SH-SY5Y (cell line): ENCODE measurements around the gene CTNNA3.

Source experiments
- GATA2 ChIP-seq: IDR thresholded peaks from 2 replicates; pipeline ENCODE4 v1.6.1; 2011; ENCODE audit warnings: mild to moderate bottlenecking, low read depth, low read length
- GATA3 ChIP-seq: IDR thresholded peaks from 2 replicates; pipeline ENCODE4 v1.6.1; 2011; ENCODE audit warnings: low read depth, mild to moderate bottlenecking, low read length, moderate library complexity

CTNNA3 gene

DNA sequence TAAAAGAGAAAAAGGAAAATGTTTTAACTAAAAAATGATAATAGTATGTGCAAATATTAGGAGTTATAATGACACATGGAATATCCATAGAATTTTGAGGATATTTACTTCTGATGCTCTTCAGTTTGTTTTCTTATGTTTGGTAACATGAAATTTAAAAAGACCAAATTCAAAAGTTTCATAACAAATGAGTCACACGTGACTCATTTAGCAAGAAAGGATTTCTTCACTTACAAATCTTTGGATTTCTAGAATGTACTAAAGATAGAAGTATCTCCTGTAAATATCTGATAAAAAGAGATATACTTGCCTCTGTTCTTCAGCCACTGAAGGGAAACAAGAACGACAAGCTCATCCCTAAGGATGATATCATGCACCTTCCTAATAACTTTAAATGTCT lies 1544.6 kb downstream of the CTNNA3 start:
- TF ChIP-seq GATA2 (no peak), GATA3 (no peak)

DNA sequence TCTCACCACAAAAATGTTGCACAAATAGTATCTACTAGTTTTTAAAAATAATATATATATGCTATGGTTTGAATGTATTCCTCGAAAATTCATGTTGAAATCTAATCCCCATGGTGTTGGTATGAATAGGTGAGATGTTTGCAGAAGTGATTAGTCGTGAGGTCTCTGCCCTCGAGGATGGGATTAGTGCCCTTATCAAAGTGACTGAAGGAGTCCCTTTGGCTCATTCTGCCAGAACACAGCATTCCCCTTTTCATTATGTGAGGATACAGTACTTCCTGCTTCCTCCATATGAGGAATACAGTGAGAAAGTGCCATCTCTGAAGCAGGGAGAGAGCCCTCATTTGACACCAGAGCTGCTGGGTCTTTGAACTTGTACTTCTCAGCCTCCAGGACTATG lies 1547.7 kb downstream of the CTNNA3 start:
- no peak for TF ChIP-seq GATA2
- no peak for TF ChIP-seq GATA3

DNA sequence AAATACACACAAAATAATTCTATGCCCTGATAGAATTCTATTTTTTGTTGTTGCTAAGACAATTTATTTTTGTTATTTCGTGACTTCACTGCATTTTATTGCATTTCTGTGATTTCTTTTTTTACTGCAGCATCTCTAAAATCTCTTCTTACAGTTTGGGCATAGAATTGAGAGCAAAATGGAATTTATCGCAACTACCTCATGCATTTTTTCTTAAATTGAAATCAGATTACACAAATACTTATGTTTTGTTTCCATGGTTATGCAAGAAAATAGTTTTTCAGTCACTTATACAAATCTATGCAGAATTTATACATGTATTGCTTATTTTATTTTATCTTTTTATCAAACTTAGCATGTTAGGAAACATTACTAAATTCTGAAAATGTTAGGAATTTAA lies 1552.0 kb downstream of the CTNNA3 start:
- TF ChIP-seq GATA2, result no peak
- TF ChIP-seq GATA3, result no peak

DNA sequence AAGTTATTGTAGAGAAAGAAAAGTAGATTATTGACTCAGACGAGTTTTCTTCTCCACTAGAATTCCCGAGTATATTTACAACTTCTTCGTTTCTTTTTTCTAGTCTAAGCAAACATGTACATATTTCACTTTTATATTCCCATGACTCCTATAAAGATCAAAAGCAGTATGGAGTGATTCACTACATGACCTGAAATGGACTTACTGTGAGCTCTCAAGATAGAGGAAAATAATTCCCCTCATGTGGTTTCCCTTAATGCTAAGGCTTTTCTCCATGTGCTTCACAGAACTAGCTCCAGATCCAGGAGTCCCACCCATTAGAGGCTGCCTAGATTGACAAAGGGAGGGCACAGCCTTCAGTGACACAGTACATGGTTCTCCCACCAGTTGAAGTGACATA lies 1593.2 kb downstream of the CTNNA3 start:
- no peak for TF ChIP-seq GATA3
- TF ChIP-seq GATA2, result no peak

DNA sequence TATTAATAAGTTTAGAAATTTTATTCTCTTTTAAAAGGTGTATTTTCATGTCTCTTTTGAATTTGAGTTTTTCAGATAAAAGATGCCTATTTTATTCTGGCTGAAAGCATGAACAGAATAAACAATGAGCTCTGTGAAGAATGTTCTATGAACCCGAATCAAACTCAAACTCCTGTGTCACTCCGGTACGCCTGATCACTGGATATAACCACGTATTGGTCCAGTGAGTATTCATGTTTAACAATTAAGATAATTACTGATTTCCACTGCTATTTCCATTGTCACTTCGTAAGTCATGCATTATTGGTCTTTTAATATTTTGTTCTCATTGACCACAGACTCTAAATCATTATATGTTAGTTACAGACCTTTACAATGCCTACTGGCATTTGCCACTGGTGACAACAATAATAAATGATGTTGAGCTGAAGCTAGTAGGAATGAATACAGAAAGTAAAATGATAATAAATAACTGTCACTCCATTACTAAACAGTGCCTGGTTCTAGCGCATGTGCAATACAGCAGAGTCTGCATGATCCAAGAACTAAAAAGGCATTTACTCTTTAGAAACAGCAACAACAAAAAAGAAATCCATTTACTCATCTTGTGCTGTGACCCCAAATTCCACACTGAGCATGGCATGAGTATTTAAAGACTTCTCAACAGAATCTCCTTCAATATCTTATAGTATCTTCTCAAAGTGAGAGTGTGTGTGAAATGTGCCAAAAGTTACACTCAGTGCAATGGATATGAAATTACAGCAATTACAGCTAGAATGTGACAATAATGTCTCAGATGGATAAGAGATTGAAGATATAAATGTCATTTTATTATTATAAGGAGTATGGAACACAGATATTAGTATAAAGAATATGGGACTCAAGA lies 1597.2 kb downstream of the CTNNA3 start:
- no peak for TF ChIP-seq GATA2
- no peak for TF ChIP-seq GATA3

DNA sequence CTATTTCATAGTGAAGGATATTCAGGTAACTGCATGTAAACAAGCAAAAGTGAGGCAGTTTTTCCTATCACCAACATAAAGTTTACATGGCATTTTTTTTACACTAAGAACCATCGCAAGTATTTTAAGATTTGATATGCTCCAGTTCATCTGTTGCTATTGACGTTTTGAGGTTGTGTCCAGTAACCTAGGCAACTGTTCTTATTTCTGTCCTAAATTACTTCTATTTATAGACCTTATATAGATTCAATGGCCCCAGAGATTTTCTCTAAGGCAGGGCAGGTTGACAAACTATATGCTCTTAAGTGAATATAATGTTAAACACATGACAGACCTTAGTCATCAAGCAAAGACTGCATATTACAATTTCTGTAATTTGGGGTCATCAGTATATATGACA lies 1600.4 kb downstream of the CTNNA3 start:
- TF ChIP-seq GATA3 (no peak), GATA2 (no peak)

DNA sequence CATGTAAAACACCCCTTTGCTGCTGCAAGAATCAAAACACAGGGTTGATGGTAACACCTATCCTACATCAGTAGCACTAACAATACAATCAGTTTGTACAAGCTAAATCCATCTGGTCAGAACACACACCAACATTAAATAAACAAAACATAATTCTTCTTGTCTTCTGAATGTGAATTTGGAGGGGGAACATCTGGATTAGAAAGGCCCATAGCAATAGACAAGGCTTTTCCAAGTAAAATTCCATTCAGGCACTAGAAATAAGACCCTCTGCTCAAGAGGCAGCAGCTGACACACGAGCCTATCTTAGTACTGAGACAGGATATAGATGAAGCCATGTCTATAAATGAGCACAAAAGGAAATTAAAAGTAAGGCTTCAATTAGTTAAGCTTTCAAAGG lies 1610.1 kb downstream of the CTNNA3 start:
- no peak for TF ChIP-seq GATA3
- no peak for TF ChIP-seq GATA2

DNA sequence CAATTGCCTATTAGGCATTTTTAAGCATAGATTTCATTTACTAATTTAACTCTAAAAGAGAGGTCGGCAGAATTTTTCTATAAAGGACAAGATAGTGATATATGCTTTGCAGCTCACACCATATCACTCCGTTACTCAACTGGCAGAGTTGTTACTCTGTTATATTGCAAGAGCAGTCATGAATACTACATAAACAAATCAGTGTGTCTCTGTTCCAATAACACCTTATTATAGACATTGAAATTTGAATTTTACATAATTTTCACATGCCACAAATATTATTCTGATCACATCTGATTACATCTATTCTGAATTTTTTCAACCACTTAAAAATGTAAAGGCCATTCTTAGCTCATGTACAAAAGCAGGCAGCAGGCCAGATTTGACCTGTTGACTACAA lies 1624.1 kb downstream of the CTNNA3 start:
- TF ChIP-seq GATA2 (no peak), GATA3 (no peak)

DNA sequence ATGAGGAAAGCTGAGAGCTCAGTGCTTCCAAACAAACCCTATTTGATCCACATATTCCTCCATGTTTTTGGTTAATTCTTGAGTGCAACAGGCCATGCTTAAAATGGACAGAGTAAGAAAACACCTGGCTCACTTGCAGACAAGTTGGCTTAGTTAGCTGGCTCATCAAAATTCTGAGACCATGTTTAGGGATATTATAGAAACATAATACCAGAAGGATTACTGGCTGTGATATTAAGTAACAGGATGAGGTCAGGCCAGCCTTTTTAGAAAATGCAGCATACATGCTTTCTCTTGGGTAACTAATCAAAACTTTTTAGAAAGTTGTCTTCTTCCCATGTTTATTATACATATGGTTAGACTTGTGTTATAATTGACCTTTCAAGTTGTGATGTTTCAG lies 1637.4 kb downstream of the CTNNA3 start:
- TF ChIP-seq GATA2 (no peak), GATA3 (no peak)

DNA sequence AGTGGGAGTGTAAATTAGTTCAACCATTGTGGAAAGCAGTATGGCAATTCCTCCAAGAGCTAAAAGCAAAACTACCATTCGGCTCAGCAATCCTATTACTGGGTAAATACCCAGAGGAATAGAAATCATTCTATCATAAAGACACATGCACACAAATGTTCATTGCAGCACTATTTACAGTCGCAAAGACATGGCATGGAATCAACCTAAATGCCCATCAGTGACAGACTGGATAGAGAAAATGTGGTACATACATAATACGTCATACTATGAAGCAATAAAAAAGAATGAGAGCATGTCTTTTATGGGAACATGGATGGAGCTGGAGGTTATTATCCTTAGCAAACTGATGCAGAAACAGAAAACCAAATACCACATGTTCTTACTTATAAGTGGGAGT lies 1646.7 kb downstream of the CTNNA3 start:
- TF ChIP-seq GATA3, result no peak
- TF ChIP-seq GATA2, result no peak

DNA sequence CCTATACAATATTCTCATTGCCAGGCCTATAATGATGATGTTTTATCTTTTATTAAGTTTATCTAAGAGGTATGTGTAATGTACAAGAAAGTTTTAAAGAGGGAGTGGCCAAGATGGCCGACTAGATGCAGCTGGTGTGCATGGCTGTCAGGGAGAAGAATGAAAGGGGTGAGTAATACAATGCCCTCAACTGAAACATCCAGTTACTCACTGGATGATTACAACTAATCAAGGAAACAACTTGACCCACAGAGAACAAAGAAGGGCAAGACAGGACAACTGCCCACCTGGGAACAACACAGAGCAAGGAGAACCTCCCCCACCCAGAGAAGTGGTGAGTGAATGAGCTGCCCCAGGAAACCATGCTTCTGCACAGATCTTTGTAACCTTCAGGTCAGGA lies 1650.1 kb downstream of the CTNNA3 start:
- no peak for TF ChIP-seq GATA2
- no peak for TF ChIP-seq GATA3

DNA sequence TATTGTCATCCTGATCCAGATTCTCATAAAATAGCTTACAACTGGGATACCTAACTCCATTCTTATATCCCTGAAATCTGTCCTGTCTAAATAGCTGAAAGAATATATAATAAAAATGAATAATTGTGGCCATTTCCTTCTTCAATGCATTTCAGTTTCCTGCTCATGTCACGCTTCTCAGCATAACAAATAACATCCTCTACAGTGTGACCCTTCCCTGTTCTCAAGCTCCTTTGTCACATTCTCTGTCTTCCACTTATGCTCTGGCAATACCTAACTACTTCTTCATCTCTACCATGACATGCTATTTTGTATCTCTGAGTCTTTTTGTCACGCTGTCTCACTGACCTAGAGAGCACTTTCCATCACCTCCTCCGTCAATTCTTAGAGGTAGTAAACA lies 1654.2 kb downstream of the CTNNA3 start:
- TF ChIP-seq GATA3 (no peak), GATA2 (no peak)

DNA sequence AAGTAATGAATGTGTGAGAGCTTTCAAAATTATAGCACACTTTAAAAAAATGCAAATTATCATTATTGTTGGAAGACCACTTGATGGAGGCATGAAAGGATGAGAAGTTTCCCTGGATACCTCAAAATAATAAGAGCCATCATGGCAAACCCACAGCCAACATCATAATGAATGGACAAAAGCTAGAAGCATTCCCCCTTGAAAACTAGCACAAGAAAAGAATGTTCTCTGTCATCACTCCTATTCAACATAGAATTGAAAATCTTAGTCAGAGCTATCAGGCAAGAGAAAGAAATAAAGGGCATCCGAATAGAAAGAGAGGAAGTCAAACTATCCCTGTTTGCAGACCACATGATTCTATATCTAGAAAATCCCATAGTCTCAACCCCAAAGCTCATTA lies 1657.4 kb downstream of the CTNNA3 start:
- TF ChIP-seq GATA3, result no peak
- TF ChIP-seq GATA2, result no peak

DNA sequence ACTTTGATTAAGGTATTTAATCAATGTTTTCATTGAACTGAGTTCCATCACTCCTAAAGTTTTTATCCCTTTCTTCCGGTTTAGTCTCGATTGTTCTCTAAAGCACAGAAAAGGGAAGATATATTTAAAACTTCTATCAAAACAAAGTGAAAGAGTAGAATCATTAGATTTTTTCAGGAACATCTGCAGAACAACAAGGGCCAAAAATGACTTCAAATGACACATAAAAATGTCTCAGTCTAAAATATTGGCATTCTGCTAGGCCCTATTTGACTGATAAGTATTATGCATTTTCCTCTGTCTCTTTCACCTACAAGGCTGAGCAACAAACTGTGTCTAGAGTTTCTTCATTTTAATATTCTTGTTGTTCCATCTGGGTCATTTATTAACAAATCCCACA lies 1669.7 kb downstream of the CTNNA3 start:
- no peak for TF ChIP-seq GATA2
- no peak for TF ChIP-seq GATA3

DNA sequence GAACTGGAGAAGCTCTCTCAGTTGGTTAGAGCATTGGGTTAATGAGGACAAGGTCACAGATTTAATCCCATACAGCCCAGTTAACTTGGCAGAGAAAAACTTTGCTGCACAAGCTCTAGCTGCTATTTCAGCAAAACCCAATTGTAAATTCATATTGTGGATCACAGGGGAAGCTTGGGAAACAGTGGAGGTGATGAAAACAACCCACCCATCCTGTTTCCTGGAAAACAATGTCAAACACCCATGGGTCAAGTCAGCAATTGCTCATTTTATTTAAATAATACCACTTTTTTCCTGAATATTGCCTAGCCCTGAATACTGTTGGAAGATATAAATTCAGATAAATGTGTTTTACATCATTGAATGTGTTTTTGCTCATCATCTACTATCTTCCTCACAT lies 1670.8 kb downstream of the CTNNA3 start:
- no peak for TF ChIP-seq GATA2
- TF ChIP-seq GATA3, result no peak
